ENCODE data around the gene UNCX.

The UNCX gene

GRCh38 chr7:1233333-1234048 is 819 bp downstream of the UNCX start:
- DNase-seq, result no peak

GRCh38 chr7:1234049-1234880 is 1.6 kb downstream of the UNCX start:
- no peak for DNase-seq

GRCh38 chr7:1234881-1235500 is 2.3 kb downstream of the UNCX start:
- no peak for DNase-seq

GRCh38 chr7:1235501-1236131 is 2.9 kb downstream of the UNCX start:
- DNase-seq, result no peak

- DNase-seq, result no peak
These were observed 3.5 kb downstream of the UNCX start for GRCh38 chr7:1236132-1236661.

GRCh38 chr7:1236831-1237701 is 4.4 kb downstream of the UNCX start:
- no peak for DNase-seq

GRCh38 chr7:1237704-1238255 is 5.1 kb downstream of the UNCX start:
- no peak for DNase-seq

GRCh38 chr7:1238450-1238882 is 5.8 kb downstream of the UNCX start:
- no peak for DNase-seq

- DNase-seq, result no peak
These were observed 6.5 kb downstream of the UNCX start for GRCh38 chr7:1238931-1239802.

GRCh38 chr7:1239803-1240516 is 7.3 kb downstream of the UNCX start:
- no peak for DNase-seq

GRCh38 chr7:1240517-1241257 is 8.0 kb downstream of the UNCX start:
- no peak for DNase-seq

GRCh38 chr7:1241258-1241602 is 8.6 kb downstream of the UNCX start:
- no peak for DNase-seq

GRCh38 chr7:1241603-1242255 is 9.1 kb downstream of the UNCX start:
- no peak for DNase-seq

- DNase-seq, result no peak
These were observed 9.6 kb downstream of the UNCX start for GRCh38 chr7:1242256-1242605.

- no peak for DNase-seq
These were observed 10.1 kb downstream of the UNCX start for GRCh38 chr7:1242606-1243289.

- DNase-seq, result no peak
These were observed 10.8 kb downstream of the UNCX start for GRCh38 chr7:1243290-1243963.

- DNase-seq, result no peak
These were observed 11.3 kb downstream of the UNCX start for GRCh38 chr7:1243964-1244416.
